Activated B cell treated with CpG ODN at 0.5 μM for 24 hours (primary cell): ENCODE measurements around the gene LVRN. TPM values are rescaled to one million over a fixed set of nuclear protein-coding genes. Genes with fewer than 3 reads are reported as not detected.
A peak's percentile ranks its signal among the peaks of the same experiment; 100 is the strongest.

Experiments used
- ATAC-seq: fragments of 200-7000 bp; cut with Tn5 transposase; one replicate; pipeline ENCODE4 v1.10.0; 2021; ENCODE audit warnings: low read depth, mild to moderate bottlenecking, moderate library complexity
- CTCF ChIA-PET: fragments of 350-600 bp; sonication (Branson Sonifier 250); formaldehyde crosslinking; loops from one replicate; lab custom pipeline; 2021; ENCODE audit warnings: antibody characterized with exemption; lab: Charles Lee
- POLR2A ChIA-PET: fragments of 350-600 bp; sonication (Branson Sonifier 250); formaldehyde crosslinking; loops from one replicate; lab custom pipeline; 2021; ENCODE audit warnings: antibody characterized with exemption; lab: Charles Lee
- DNase-seq: peaks from one replicate; pipeline ENCODE4 v3.0.0; 2022
- H3K27ac Mint-ChIP-seq: one replicate; pipeline ENCODE4 v1.8.0; 2020; ENCODE audit warnings: mixed read lengths
- H3K27me3 Mint-ChIP-seq: one replicate; pipeline ENCODE4 v1.8.0; 2021; ENCODE audit warnings: mixed read lengths
- H3K36me3 Mint-ChIP-seq: one replicate; pipeline ENCODE4 v1.8.0; 2021; ENCODE audit warnings: low read depth, mixed read lengths
- H3K4me1 Mint-ChIP-seq: one replicate; pipeline ENCODE4 v1.8.0; 2021; ENCODE audit warnings: mixed read lengths
- H3K4me3 Mint-ChIP-seq: one replicate; pipeline ENCODE4 v1.8.0; 2020; ENCODE audit warnings: mild to moderate bottlenecking, mixed read lengths
- H3K9me3 Mint-ChIP-seq: one replicate; pipeline ENCODE4 v1.8.0; 2020; ENCODE audit warnings: mixed read lengths
- CTCF ChIP-seq: fragments of 200-600 bp; IDR thresholded peaks from one replicate; pipeline ENCODE4 v1.8.0; 2022; ENCODE audit warnings: antibody characterized with exemption, mild to moderate bottlenecking
- intact Hi-C: fragments of 100-400 bp; cut with micrococcal nuclease; formaldehyde crosslinking; loops from one replicate; pipeline ENCODE4 v1.15.1; 2024
- total RNA-seq: library from RNA; stranded (reverse); gene quantifications from 2 replicates; pipeline ENCODE4 v1.2.3, GENCODE V29; 2022

Gene LVRN
- total RNA-seq, 1 donor from 2014 or later: not detected

- TF ChIP-seq CTCF: peak; percentile 84
- DNase-seq (no peak), ATAC-seq (no peak)
- CTCF ChIA-PET: interaction anchor here (0.7 to 3.8 kb wide), 16 partner anchors 9 to 758 kb away, joined by 3 to 23 read pairs (median 6); partner anchors contain the start of gene LVRN
- intact Hi-C loops: loop anchor here (1.0 to 2.0 kb wide), 7 partner anchors 29 to 759 kb away; partner anchors contain the start of genes AP3S1 and ATG12
- no peak overlapping the region for H3K27ac Mint-ChIP-seq
- H3K36me3 Mint-ChIP-seq: no peaks in the 10 kb centered on the region
- H3K9me3 Mint-ChIP-seq: no peaks in the 10 kb centered on the region
- no peaks in the 10 kb centered on the region for H3K4me1 Mint-ChIP-seq
- POLR2A ChIA-PET: interaction anchor here (0.5 kb wide), 1 partner anchor 493 kb away, joined by 7 read pairs; no protein-coding TSS in a partner anchor
- H3K27me3 Mint-ChIP-seq: no peaks in the 10 kb centered on the region
- H3K4me3 Mint-ChIP-seq: no peak overlapping the region
Observed at GRCh38 chr5:116068028-116068632, 105.9 kb downstream of the LVRN start.

GRCh38 chr5:116071211-116071610 lies 108.9 kb downstream of the LVRN start:
- Mint-ChIP-seq H3K27me3 (no peaks in the 10 kb centered on the region), H3K36me3 (no peaks in the 10 kb centered on the region), H3K4me1 (peaks cover 14% of the 10 kb centered on the region), H3K27ac (no peak overlapping the region), H3K4me3 (no peak overlapping the region), H3K9me3 (peaks cover 2% of the 10 kb centered on the region)
- ChIA-PET POLR2A (no interaction called here), CTCF (no interaction called here)
- TF ChIP-seq CTCF: no peak
- intact Hi-C loops: loop anchor here (10.0 kb wide), 2 partner anchors 866 to 896 kb away; no protein-coding TSS in a partner anchor
- DNase-seq: no peak
- no peak for ATAC-seq

GRCh38 chr5:116075191-116075831 lies 113.0 kb downstream of the LVRN start:
- intact Hi-C loops: loop anchor here (5.0 to 10.0 kb wide), 4 partner anchors 282 to 901 kb away; no protein-coding TSS in a partner anchor
- H3K4me1 Mint-ChIP-seq: peaks cover 29% of the 10 kb centered on the region
- no peaks in the 10 kb centered on the region for H3K27me3 Mint-ChIP-seq
- DNase-seq (no peak), ATAC-seq (peak; percentile 22)
- CTCF ChIA-PET: interaction anchor here (1.2 to 1.3 kb wide), 2 partner anchors 10 to 441 kb away, joined by 5 to 6 read pairs; partner anchors contain the start of gene COMMD10
- H3K4me3 Mint-ChIP-seq: peak overlapping the region; percentile 76
- POLR2A ChIA-PET: interaction anchor here (1.2 to 3.3 kb wide), 3 partner anchors 10 to 531 kb away, joined by 7 to 57 read pairs (median 8); partner anchors contain the start of genes COMMD10 and FEM1C
- H3K36me3 Mint-ChIP-seq: no peaks in the 10 kb centered on the region
- H3K27ac Mint-ChIP-seq: peak overlapping the region; percentile 88
- peaks cover 2% of the 10 kb centered on the region for H3K9me3 Mint-ChIP-seq
- no peak for TF ChIP-seq CTCF

- ATAC-seq: peak; percentile 95
- no peaks in the 10 kb centered on the region for H3K27me3 Mint-ChIP-seq
- no peak for TF ChIP-seq CTCF
Observed at GRCh38 chr5:116076496-116076895, 114.2 kb downstream of the LVRN start.

More at GRCh38 chr5:116076496-116076895, 114.2 kb downstream of the LVRN start:
- DNase-seq: no peak
- H3K4me1 Mint-ChIP-seq: peaks cover 29% of the 10 kb centered on the region
- no peaks in the 10 kb centered on the region for H3K36me3 Mint-ChIP-seq
- peaks cover 2% of the 10 kb centered on the region for H3K9me3 Mint-ChIP-seq
- ChIA-PET POLR2A (interaction anchor here (0.7 to 3.3 kb wide), 6 partner anchors 8 to 532 kb away, joined by 3 to 57 read pairs (median 6); partner anchors contain the start of genes COMMD10, FEM1C and TICAM2), CTCF (interaction anchor here (0.8 to 1.3 kb wide), 5 partner anchors 8 to 767 kb away, joined by 3 to 7 read pairs (median 5); partner anchors contain the start of gene COMMD10)
- peak overlapping the region; percentile 88 for H3K27ac Mint-ChIP-seq
- peak overlapping the region; percentile 76 for H3K4me3 Mint-ChIP-seq
- intact Hi-C loops: loop anchor here (1.0 to 10.0 kb wide), 8 partner anchors 9 to 902 kb away; partner anchors contain the start of genes AP3S1, ATG12, COMMD10 and FEM1C

Other genes with a start within 250 kb of the LVRN start
- not detected in 2 replicates for gene CDO1, start 145.8 kb upstream of the LVRN start, total RNA-seq
- 54.8 and 73.9 TPM in 2 replicates for gene ATG12, start 120.9 kb upstream of the LVRN start, total RNA-seq
- gene AP3S1, start 120.5 kb upstream of the LVRN start, total RNA-seq: 41.5 and 43.2 TPM in 2 replicates
- not detected in 2 replicates for gene ARL14EPL, start 70.0 kb downstream of the LVRN start, total RNA-seq
- gene COMMD10, start 122.5 kb downstream of the LVRN start, total RNA-seq: 35.7 and 44.4 TPM in 2 replicates